Measurements from ENCODE around the gene LRMDA. TPM values are rescaled to one million over a fixed set of nuclear protein-coding genes. Genes with fewer than 3 reads are reported as not detected.

LRMDA gene
- total RNA-seq: not detected in 2 replicates

DNA sequence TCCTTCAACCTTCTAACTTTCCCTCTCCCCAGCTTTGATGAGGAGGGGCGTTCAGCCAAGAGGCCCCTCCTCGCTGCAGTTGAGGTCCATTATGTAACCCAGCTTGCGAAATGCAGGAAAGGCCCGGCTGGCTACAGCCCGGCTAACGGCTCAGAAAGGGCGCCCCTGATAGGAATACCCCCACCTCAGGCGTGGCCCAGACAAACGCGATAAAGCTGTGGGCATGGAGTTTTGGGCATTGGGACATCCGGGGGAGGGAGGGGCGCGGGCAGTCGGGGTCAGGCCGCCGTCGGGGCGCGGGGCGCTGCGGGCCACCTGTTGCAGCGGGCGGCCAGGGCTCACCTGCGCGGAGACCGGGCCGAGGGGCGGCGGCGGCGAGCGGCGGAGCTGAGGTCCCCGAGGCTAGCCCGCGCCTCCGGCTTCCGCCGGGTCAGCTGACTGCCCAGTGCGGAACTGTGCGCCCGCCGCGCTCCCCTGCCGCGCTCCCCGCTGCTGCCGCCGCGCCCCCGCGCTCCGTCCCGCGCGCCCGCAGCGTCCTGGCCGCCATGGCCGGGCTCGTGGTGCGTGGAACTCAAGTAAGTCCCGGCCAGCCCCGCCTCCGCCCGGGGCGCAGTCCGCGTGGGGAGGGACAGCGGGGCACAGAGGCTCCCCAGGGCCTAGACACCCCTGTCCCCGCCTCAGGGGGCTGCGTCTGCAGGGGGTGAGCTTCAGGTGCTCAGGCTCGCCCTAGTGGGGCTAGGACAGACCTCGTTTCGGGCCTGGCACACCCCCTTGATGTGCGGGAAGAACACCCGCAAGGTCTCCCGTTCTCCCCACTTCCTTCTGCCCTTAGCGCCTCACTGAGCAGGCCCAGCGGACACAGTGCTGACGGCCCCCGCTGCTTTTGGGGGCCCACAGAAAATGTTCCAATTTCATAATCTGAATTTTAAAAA is at the start of gene LRMDA:
Gene LRMDA, plus strand, starts transcription at position 445 of the 932 bp plus-strand sequence.
- Mint-ChIP-seq H3K4me1 (ENCODE audit: low read depth) (peaks cover 2% of the 10 kb centered on the region), H3K27ac (no peak within 1 kb of the TSS), H3K4me3 (ENCODE audit: low read depth) (peak within 1 kb of the TSS; percentile 17), H3K36me3 (ENCODE audit: low read depth) (no peaks in the 10 kb centered on the region), H3K27me3 (ENCODE audit: low read depth) (peaks cover 49% of the 10 kb centered on the region), H3K9me3 (no peaks in the 10 kb centered on the region)
- no peak for DNase-seq (ENCODE audit: low spot score)
- intact Hi-C loops (cut with micrococcal nuclease): no loop called here

DNA sequence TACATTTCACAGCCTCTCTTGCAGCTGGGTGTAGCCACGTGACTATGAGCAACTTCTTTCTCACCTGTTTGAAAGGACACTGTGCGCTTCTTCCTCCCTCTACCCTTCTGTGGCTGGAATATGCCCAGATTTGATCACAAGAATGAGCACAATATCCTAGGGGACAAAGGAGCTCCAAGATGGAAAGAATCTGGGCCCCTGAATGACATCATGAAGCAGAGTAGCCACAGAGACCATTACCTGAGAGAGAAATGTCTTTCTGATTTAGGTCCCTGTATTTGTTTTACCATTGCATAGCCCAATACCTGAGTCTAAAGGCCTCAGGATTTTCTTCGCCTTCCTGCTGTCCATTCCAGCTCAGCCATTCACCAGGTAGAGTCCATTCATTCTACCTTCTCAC is 45.3 kb upstream of the LRMDA start:
- H3K9me3 Mint-ChIP-seq: no peaks in the 10 kb centered on the region
- H3K4me1 Mint-ChIP-seq (ENCODE audit: low read depth): no peaks in the 10 kb centered on the region
- H3K27ac Mint-ChIP-seq: no peak overlapping the region
- no peaks in the 10 kb centered on the region for H3K27me3 Mint-ChIP-seq (ENCODE audit: low read depth)
- H3K36me3 Mint-ChIP-seq (ENCODE audit: low read depth): no peaks in the 10 kb centered on the region
- no peak overlapping the region for H3K4me3 Mint-ChIP-seq (ENCODE audit: low read depth)
- intact Hi-C loops (cut with micrococcal nuclease): no loop called here
- no peak for DNase-seq (ENCODE audit: low spot score)

DNA sequence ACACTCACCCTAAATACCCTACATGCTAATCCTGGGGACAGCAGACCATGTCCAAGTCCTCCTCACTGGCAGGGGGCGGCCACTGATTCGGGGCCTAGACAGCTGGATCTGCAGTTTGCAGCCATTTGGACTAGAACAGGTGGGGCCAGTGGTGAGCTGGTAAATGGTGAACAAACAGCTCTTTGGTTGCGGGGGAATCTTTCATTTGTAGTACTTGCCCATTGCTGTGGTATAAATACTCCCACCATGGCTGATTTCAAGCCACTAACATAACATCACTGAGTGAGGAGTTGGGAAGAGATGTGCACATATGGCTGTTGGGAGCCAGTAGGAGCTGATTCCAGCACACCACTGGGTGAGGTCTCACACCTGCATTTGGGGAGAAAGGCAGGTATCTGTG is 43.3 kb upstream of the LRMDA start:
- intact Hi-C loops (cut with micrococcal nuclease): no loop called here
- Mint-ChIP-seq H3K27me3 (ENCODE audit: low read depth) (peaks cover 14% of the 10 kb centered on the region), H3K9me3 (no peaks in the 10 kb centered on the region), H3K4me3 (ENCODE audit: low read depth) (no peak overlapping the region), H3K4me1 (ENCODE audit: low read depth) (no peaks in the 10 kb centered on the region), H3K36me3 (ENCODE audit: low read depth) (no peaks in the 10 kb centered on the region), H3K27ac (no peak overlapping the region)
- no peak for DNase-seq (ENCODE audit: low spot score)

DNA sequence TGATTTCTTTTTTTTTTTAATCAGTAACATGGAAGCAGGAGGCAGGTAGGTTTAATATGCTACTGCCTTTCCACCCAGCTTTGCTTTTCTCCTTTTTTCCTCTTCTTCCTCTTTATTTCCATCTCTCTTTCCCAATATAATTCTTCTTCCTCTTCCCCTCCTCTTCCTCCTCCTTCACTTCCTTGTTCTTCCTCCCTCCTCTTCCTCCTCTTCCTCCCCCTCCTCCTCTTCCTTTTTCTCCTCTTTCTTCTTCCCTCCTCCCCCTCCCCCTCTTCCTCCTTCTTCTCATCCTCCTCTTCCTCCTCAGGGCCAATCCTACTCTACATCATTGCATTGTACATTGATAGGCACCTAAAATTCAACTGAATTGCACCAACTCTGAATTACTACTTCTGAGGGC is 41.2 kb upstream of the LRMDA start:
- peaks cover 32% of the 10 kb centered on the region for H3K27me3 Mint-ChIP-seq (ENCODE audit: low read depth)

DNA sequence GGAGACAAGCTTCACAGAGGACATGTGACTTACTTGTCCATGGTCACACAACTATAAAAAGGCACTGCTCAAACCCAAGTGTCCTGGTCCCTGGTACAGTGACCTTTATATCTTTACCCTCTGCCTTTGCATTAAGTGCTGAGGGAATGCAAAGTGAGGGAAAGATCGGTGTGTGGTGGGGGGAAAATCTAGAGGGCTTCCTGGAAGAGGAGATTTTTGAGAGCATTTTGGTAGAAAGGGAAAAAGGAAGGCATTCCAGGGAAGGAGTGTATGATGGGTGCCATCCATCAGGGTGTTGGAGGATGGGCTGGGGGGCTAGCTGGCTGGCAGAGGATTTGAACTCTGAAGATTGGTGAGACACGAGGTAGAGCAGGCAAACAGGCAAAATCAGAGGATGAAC is 39.2 kb upstream of the LRMDA start:
- no peak for DNase-seq (ENCODE audit: low spot score)
- intact Hi-C loops (cut with micrococcal nuclease): no loop called here
- Mint-ChIP-seq H3K4me3 (ENCODE audit: low read depth) (no peak overlapping the region), H3K27me3 (ENCODE audit: low read depth) (peaks cover 38% of the 10 kb centered on the region), H3K4me1 (ENCODE audit: low read depth) (peaks cover 3% of the 10 kb centered on the region), H3K36me3 (ENCODE audit: low read depth) (no peaks in the 10 kb centered on the region), H3K9me3 (no peaks in the 10 kb centered on the region), H3K27ac (no peak overlapping the region)

More for the DNA sequence above, 41.2 kb upstream of the LRMDA start:
- Mint-ChIP-seq H3K36me3 (ENCODE audit: low read depth) (no peaks in the 10 kb centered on the region), H3K4me1 (ENCODE audit: low read depth) (peaks cover 3% of the 10 kb centered on the region), H3K27ac (no peak overlapping the region), H3K4me3 (ENCODE audit: low read depth) (no peak overlapping the region), H3K9me3 (no peaks in the 10 kb centered on the region)
- DNase-seq (ENCODE audit: low spot score): no peak
- intact Hi-C loops (cut with micrococcal nuclease): no loop called here

DNA sequence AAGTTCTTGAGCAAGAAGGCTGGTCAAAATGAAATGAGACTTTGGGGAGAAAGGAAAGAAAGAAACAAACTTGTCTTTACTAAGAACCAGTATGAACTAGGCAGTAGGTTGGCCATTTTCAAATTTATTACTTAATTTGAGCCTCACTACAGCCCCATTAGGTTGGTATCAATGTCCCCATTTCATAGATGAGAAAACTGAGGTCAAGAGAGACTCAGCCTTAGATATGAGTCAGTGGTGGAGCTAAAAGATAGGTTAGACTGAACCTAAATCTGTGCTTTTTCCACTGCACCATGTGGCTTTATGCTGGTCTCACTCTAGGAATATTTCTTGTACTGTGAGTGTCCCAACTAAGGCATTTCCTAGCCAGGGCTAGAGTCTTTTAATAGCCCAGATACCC is 38.7 kb upstream of the LRMDA start:
- Mint-ChIP-seq H3K4me1 (ENCODE audit: low read depth) (peaks cover 3% of the 10 kb centered on the region), H3K9me3 (no peaks in the 10 kb centered on the region), H3K36me3 (ENCODE audit: low read depth) (no peaks in the 10 kb centered on the region), H3K27ac (no peak overlapping the region), H3K27me3 (ENCODE audit: low read depth) (peaks cover 42% of the 10 kb centered on the region), H3K4me3 (ENCODE audit: low read depth) (no peak overlapping the region)
- intact Hi-C loops (cut with micrococcal nuclease): no loop called here
- no peak for DNase-seq (ENCODE audit: low spot score)

DNA sequence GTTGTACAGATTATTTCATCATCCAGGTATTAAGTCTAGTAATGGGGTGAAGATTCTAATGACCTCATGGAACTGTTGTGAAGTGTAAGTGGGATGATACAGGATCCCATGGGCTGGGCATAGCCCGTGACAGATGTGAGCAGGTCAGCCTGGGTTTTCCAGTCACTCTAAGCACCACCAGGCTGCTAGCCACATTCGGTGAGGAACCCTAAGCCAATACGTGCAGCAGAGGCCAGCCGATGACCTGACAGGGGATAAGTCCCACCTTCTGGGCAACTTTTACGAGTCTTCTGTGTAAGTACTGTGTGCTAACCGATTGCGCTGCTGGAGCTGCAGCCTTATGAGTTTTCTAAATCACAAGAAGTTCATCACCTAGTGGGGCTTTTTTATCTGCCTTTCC is 37.2 kb upstream of the LRMDA start:
- peaks cover 50% of the 10 kb centered on the region for H3K27me3 Mint-ChIP-seq (ENCODE audit: low read depth)
- no peak overlapping the region for H3K27ac Mint-ChIP-seq
- peaks cover 3% of the 10 kb centered on the region for H3K4me1 Mint-ChIP-seq (ENCODE audit: low read depth)
- H3K4me3 Mint-ChIP-seq (ENCODE audit: low read depth): no peak overlapping the region
- intact Hi-C loops (cut with micrococcal nuclease): no loop called here
- DNase-seq (ENCODE audit: low spot score): no peak
- H3K9me3 Mint-ChIP-seq: no peaks in the 10 kb centered on the region
- H3K36me3 Mint-ChIP-seq (ENCODE audit: low read depth): no peaks in the 10 kb centered on the region

DNA sequence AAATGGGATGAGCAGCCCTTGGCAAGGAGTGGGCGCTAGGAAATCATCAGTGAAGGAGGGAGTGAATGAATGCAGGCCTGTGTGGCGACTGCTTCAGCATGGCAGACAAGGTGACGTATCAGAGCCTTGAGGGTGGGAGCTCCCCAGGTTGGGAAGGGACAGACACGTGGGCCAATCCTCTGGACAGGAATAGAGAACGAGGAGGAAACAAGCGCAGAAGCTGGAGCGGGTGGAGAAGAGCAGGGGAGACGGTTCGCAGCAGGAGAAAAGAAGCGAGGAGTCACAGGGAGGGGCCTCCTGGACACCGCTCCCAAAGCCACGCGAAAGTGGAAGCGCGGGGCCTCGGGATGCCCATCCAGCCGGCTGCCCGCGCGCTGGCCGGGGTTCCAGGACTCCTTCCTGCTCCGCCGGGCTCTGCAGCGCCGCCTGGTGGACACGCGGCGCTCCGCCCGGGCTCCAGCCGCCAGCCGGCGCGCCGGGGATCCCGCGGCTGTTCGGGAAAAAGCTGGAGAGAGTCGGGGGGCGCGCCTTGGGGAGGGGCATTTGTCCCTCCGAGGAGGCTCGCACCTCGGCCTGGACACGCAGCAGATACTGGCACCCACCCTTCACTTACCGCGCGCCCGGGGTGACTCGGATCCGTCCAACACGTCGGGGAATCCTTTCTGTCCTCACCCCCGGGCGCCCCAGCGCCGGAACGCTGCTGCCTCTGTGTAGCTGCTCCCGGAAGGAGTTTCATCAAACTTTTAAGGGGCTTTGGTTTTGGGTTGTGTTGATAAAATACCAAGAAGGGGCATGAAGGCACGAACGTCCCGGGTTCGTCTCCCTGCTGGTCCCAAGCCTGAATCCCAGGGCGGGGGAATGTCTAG is 36.1 kb upstream of the LRMDA start:
- intact Hi-C loops (cut with micrococcal nuclease): no loop called here
- H3K27me3 Mint-ChIP-seq (ENCODE audit: low read depth): peaks cover 53% of the 10 kb centered on the region
- DNase-seq (ENCODE audit: low spot score): no peak
- H3K4me3 Mint-ChIP-seq (ENCODE audit: low read depth): no peak overlapping the region
- H3K4me1 Mint-ChIP-seq (ENCODE audit: low read depth): peaks cover 6% of the 10 kb centered on the region
- no peaks in the 10 kb centered on the region for H3K36me3 Mint-ChIP-seq (ENCODE audit: low read depth)
- no peaks in the 10 kb centered on the region for H3K9me3 Mint-ChIP-seq
- no peak overlapping the region for H3K27ac Mint-ChIP-seq

DNA sequence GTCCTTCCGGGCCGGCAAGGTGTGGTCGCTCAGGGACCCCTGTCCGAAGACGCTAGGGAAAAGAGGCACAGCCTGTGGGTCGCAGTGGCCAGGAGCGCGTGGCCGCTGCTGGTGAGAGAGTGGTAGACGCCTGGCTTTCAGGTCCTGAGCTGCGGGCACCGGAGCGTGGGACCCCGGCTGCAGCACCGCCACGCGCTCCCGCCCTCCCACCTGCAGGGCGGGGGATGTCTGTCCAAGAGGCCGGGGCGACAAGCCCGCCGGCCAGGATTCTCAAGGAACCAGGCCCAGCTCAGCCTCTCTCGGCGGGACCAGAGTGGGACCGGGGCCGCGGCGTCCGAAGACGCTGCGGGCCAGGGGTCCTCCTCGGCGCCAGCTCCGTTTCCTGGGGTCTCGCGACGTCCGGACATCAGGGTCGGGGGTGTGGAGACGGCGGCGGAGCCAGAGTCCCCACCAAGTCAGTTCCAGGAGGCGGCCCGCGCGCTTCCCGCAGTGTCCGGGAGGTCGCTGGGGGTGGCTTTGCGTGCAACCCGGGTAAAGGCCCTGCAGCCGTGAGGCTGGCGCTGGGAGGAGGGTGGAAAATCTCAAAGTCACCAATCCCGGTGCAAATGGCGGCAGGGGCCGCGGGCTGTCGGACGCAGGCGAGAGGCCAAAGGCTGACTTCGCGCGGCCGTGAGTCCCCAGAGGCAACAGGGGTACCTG is 35.3 kb upstream of the LRMDA start:
- H3K4me3 Mint-ChIP-seq (ENCODE audit: low read depth): no peak overlapping the region
- no peak overlapping the region for H3K27ac Mint-ChIP-seq
- intact Hi-C loops (cut with micrococcal nuclease): no loop called here
- DNase-seq (ENCODE audit: low spot score): no peak
- H3K27me3 Mint-ChIP-seq (ENCODE audit: low read depth): peaks cover 56% of the 10 kb centered on the region
- no peaks in the 10 kb centered on the region for H3K9me3 Mint-ChIP-seq
- H3K4me1 Mint-ChIP-seq (ENCODE audit: low read depth): peaks cover 8% of the 10 kb centered on the region
- no peaks in the 10 kb centered on the region for H3K36me3 Mint-ChIP-seq (ENCODE audit: low read depth)

DNA sequence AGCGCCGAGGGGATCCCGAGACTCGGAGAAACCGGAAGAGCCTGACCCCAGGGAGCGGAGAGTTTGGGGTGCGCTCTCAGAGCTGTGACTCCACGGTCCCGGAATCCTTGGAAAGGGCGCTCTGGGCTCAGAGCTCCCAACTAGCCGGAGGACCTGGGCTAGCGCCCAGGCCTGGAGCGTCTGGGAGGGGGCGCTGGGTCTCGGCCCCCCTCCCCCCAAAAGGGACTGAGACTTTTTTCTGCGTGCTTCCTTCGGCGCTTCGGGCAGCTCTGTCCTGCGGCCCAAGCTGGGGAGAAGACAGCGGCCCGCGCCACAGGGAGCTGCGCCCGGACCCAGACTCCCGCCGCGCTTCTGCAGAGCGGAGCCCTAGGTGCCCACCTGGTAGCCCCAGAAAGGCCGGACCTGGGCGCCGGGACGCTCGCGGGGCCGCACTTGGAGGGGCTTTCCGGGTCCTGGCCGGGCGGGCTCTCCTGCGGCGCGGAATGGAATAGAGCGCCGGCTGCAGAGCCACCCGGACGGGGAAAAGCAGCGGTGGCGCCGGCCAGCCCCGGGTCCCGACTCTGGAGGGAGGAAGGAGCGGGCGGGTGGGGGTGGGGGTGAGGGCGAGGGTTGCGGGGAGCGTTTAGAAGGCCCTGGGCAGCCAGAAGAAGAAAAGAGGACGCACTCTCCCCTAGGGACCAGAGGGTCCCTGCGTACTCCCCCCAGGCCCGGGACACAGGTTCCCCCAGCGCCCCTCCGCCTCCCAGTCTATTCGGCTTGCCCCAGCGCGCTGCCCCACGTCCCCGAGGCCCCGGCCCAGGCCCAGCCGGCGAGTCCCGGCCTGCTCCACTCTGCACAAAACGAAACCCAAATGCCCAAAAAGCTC is 34.6 kb upstream of the LRMDA start:
- intact Hi-C loops (cut with micrococcal nuclease): no loop called here
- Mint-ChIP-seq H3K4me1 (ENCODE audit: low read depth) (peaks cover 8% of the 10 kb centered on the region), H3K27ac (no peak overlapping the region), H3K36me3 (ENCODE audit: low read depth) (no peaks in the 10 kb centered on the region), H3K9me3 (no peaks in the 10 kb centered on the region), H3K4me3 (ENCODE audit: low read depth) (no peak overlapping the region), H3K27me3 (ENCODE audit: low read depth) (peaks cover 55% of the 10 kb centered on the region)
- DNase-seq (ENCODE audit: low spot score): no peak

DNA sequence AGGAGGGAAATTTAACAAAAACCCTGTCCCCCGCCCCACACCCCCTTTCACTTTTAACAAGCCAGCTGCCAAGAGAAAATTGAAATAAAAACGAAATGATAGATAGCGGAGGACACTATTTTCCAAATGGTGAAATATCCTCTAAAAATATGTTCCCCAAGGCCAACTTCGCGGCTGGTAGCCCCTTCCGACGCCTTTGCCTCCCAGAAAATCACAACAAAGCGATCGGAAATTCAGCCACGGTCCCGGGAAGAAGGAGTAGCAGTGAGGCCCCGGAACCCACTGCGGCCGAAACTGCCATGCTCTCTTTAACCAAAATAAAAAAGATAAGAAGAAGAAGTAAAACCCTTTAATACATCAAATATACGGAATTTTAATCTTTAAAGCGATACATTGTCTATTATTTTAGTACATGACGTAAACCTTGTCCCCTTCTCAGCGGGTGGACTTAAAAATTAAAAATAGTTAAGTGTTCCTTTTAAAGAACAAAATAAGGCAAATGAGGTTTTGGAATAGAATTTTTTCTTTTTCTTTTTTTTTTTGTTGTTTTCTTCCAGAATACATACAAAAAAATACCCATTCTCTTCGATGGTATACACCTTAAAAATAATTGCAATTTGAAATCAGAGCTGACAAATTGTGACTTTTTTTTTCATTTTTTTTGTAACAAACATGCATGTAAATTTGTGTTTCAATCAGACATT is 33.8 kb upstream of the LRMDA start:
- intact Hi-C loops (cut with micrococcal nuclease): no loop called here

More for the DNA sequence above, 33.8 kb upstream of the LRMDA start:
- H3K4me1 Mint-ChIP-seq (ENCODE audit: low read depth): peaks cover 10% of the 10 kb centered on the region
- no peak overlapping the region for H3K4me3 Mint-ChIP-seq (ENCODE audit: low read depth)
- no peaks in the 10 kb centered on the region for H3K36me3 Mint-ChIP-seq (ENCODE audit: low read depth)
- H3K9me3 Mint-ChIP-seq: no peaks in the 10 kb centered on the region
- DNase-seq (ENCODE audit: low spot score): no peak
- H3K27me3 Mint-ChIP-seq (ENCODE audit: low read depth): peaks cover 54% of the 10 kb centered on the region
- no peak overlapping the region for H3K27ac Mint-ChIP-seq
